Measurements from ENCODE around the gene HEXIM1. TPM values are rescaled to one million over a fixed set of nuclear protein-coding genes. Genes with fewer than 3 reads are reported as not detected.

HEXIM1 gene
- total RNA-seq, 1 experiment from 2014 or later = 29.6 TPM

DNA sequence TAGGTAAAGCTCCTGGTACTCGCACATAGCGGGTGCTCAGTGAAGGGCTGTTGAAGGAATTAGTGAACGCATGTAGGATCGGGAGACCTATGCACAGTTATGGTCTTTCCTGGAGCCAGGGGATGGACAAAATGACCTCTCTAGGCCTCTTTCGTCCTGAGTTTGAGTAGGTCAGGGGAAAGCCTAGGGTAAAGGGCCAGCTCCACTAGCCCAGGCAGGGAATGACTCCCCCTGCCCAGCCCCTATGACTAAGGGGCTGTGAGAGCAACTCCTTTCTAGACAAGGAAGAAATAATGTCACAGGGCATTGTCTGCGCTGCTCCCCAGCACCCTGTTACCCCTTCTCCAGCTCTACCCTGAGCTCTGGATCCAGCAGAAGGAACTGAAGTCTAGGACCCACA, 48.8 kb downstream of the HEXIM1 start:
- POLR2A ChIA-PET = interaction anchor here (1.2 to 2.5 kb wide), 7 partner anchors 24 to 62 kb away, joined by 5 to 61 read pairs (median 11); partner anchors contain the start of genes ACBD4, HEXIM1 and HEXIM2
- TF ChIP-seq, protein P1, sequence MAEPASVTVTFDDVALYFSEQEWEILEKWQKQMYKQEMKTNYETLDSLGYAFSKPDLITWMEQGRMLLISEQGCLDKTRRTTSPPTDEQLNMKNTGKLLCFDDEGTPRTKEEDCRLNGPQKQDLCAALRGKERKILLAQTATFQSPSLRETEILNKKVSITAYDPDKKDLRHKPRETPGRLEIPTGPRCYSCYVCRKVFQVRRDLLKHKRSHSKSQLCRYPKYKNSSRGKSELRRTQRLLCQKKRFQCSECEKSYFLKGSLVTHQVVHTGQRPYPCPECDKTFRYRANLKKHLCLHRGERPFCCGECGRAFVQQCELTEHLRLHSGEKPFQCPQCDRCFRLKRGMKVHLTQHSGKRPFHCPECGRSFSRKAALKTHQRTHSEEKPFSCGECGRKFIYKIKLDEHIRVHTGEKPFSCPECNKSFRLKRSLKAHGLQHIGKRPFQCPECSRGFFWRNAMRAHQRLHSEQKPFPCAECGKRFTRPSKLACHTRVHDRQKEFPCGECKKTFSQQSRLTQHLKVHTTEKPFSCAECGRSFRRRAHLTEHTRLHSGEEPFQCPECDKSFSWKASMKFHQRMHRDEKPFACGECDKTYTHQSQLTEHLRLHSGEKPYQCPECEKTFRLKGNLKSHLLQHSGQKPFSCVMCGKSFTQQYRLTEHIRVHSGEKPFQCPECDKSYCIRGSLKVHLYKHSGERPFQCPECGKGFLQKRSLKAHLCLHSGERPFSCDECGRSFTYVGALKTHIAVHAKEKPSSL (CRISPR knock-in tag; conservative IDR thresholded peaks at IDR 0.05) = no peak
- no peak for TF ChIP-seq ZNF317 (CRISPR knock-in tag; IDR thresholded peaks at IDR 0.05; ENCODE audit: borderline replicate concordance, low read depth)
- TF ChIP-seq, protein P2, sequence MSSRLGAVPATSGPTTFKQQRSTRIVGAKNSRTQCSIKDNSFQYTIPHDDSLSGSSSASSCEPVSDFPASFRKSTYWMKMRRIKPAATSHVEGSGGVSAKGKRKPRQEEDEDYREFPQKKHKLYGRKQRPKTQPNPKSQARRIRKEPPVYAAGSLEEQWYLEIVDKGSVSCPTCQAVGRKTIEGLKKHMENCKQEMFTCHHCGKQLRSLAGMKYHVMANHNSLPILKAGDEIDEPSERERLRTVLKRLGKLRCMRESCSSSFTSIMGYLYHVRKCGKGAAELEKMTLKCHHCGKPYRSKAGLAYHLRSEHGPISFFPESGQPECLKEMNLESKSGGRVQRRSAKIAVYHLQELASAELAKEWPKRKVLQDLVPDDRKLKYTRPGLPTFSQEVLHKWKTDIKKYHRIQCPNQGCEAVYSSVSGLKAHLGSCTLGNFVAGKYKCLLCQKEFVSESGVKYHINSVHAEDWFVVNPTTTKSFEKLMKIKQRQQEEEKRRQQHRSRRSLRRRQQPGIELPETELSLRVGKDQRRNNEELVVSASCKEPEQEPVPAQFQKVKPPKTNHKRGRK (CRISPR knock-in tag; IDR thresholded peaks at IDR 0.05; ENCODE audit: borderline replicate concordance) = no peak
- TF ChIP-seq, protein P3, sequence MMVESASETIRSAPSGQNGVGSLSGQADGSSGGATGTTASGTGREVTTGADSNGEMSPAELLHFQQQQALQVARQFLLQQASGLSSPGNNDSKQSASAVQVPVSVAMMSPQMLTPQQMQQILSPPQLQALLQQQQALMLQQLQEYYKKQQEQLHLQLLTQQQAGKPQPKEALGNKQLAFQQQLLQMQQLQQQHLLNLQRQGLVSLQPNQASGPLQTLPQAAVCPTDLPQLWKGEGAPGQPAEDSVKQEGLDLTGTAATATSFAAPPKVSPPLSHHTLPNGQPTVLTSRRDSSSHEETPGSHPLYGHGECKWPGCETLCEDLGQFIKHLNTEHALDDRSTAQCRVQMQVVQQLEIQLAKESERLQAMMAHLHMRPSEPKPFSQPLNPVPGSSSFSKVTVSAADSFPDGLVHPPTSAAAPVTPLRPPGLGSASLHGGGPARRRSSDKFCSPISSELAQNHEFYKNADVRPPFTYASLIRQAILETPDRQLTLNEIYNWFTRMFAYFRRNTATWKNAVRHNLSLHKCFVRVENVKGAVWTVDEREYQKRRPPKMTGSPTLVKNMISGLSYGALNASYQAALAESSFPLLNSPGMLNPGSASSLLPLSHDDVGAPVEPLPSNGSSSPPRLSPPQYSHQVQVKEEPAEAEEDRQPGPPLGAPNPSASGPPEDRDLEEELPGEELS (CRISPR knock-in tag; IDR thresholded peaks at IDR 0.05) = no peak
- TF ChIP-seq, protein P4, sequence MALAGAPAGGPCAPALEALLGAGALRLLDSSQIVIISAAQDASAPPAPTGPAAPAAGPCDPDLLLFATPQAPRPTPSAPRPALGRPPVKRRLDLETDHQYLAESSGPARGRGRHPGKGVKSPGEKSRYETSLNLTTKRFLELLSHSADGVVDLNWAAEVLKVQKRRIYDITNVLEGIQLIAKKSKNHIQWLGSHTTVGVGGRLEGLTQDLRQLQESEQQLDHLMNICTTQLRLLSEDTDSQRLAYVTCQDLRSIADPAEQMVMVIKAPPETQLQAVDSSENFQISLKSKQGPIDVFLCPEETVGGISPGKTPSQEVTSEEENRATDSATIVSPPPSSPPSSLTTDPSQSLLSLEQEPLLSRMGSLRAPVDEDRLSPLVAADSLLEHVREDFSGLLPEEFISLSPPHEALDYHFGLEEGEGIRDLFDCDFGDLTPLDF (CRISPR knock-in tag; IDR thresholded peaks at IDR 0.05) = no peak
- Mint-ChIP-seq H3K27ac (peak overlapping the region; percentile 78; the same call in 1 of the 2 replicates), H3K9me3 (peaks cover 4% of the 10 kb centered on the region; the same call in 1 of the 2 replicates), H3K27me3 (ENCODE audit: low read depth) (no peaks in the 10 kb centered on the region), H3K4me1 (peaks cover 18% of the 10 kb centered on the region), H3K4me3 (peak overlapping the region; percentile 23; the same call in 1 of the 2 replicates), H3K36me3 (no peaks in the 10 kb centered on the region)
- CTCF ChIA-PET = interaction anchor here (0.6 to 7.2 kb wide), 59 partner anchors 7 to 991 kb away, joined by 3 to 340 read pairs (median 5); partner anchors contain the start of genes ACBD4, C1QL1, FMNL1 and HEXIM1
- no peak for ATAC-seq
- no peak for DNase-seq (ENCODE audit: low spot score)

DNA sequence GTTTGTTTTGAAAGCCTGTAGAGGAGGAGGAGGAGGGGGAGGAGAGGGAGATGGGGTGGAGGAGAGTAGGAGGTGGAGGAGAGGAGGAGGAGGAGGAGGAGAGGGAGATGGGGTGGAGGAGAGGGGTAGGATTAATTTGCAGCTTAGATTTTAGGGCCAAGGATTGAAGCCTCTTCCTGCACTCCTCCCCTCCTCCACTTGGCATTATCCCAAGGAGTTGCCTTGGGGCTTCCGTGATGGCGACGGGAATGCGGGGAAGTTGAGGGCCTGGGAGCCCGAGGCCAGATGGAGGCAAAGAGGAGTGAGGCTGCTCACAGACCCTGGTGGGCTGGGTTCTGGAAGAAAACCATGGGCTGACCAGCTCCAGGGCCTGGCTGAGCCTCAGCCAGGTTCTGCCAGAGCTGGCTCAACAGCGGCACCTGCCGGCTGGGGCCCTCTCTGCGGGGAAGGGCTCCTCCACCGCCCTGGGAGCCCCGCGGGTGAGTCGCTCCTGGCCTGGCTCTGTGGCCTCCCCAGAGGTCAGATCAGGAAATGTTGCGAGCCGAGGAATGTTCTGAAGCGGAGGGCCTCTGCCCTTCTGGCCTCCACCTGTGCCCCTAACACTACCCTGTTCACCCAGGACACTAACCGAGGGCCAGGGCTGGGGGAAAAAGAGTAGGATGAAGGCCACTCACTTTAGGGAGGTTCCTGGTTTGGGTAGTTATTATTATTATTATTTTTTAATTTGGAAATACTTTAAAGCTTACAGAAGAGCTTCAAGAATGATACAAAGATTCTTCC, 49.5 kb downstream of the HEXIM1 start:
- H3K4me3 Mint-ChIP-seq = no peak overlapping the region
- peaks cover 4% of the 10 kb centered on the region; the same call in 1 of the 2 replicates for H3K9me3 Mint-ChIP-seq
- DNase-seq (ENCODE audit: low spot score) (peak; percentile 99), ATAC-seq (peak; percentile 98)
- peaks cover under 1% of the 10 kb centered on the region; the same call in 1 of the 2 replicates for H3K27me3 Mint-ChIP-seq (ENCODE audit: low read depth)
- peaks cover 18% of the 10 kb centered on the region for H3K4me1 Mint-ChIP-seq
- peak overlapping the region; percentile 84 for H3K27ac Mint-ChIP-seq
- ChIA-PET POLR2A (interaction anchor here (0.5 to 2.5 kb wide), 10 partner anchors 25 to 1715 kb away, joined by 3 to 61 read pairs (median 6); partner anchors contain the start of genes ACBD4, HEXIM1 and HEXIM2), CTCF (interaction anchor here (0.6 to 7.2 kb wide), 59 partner anchors 8 to 991 kb away, joined by 3 to 340 read pairs (median 5); partner anchors contain the start of genes ACBD4, C1QL1, FMNL1 and HEXIM1)
- no peaks in the 10 kb centered on the region for H3K36me3 Mint-ChIP-seq
- TF ChIP-seq, protein P5, sequence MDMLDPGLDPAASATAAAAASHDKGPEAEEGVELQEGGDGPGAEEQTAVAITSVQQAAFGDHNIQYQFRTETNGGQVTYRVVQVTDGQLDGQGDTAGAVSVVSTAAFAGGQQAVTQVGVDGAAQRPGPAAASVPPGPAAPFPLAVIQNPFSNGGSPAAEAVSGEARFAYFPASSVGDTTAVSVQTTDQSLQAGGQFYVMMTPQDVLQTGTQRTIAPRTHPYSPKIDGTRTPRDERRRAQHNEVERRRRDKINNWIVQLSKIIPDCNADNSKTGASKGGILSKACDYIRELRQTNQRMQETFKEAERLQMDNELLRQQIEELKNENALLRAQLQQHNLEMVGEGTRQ (CRISPR knock-in tag; IDR thresholded peaks at IDR 0.05) = no peak
- TF ChIP-seq, protein P6, sequence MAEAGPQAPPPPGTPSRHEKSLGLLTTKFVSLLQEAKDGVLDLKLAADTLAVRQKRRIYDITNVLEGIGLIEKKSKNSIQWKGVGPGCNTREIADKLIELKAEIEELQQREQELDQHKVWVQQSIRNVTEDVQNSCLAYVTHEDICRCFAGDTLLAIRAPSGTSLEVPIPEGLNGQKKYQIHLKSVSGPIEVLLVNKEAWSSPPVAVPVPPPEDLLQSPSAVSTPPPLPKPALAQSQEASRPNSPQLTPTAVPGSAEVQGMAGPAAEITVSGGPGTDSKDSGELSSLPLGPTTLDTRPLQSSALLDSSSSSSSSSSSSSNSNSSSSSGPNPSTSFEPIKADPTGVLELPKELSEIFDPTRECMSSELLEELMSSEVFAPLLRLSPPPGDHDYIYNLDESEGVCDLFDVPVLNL (CRISPR knock-in tag; IDR thresholded peaks at IDR 0.05; ENCODE audit: borderline replicate concordance, low read depth) = no peak
- TF ChIP-seq GABPB1 (CRISPR knock-in tag; IDR thresholded peaks at IDR 0.05) = peak; percentile 58; the same call in 1 of the 2 replicates
- peak; percentile 85 for TF ChIP-seq ZNF263 (CRISPR knock-in tag; IDR thresholded peaks at IDR 0.05; ENCODE audit: low read depth)
- TF ChIP-seq, protein P7, sequence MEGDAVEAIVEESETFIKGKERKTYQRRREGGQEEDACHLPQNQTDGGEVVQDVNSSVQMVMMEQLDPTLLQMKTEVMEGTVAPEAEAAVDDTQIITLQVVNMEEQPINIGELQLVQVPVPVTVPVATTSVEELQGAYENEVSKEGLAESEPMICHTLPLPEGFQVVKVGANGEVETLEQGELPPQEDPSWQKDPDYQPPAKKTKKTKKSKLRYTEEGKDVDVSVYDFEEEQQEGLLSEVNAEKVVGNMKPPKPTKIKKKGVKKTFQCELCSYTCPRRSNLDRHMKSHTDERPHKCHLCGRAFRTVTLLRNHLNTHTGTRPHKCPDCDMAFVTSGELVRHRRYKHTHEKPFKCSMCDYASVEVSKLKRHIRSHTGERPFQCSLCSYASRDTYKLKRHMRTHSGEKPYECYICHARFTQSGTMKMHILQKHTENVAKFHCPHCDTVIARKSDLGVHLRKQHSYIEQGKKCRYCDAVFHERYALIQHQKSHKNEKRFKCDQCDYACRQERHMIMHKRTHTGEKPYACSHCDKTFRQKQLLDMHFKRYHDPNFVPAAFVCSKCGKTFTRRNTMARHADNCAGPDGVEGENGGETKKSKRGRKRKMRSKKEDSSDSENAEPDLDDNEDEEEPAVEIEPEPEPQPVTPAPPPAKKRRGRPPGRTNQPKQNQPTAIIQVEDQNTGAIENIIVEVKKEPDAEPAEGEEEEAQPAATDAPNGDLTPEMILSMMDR (IDR thresholded peaks at IDR 0.05) = peak; percentile 94
- TF ChIP-seq ZNF423 (CRISPR knock-in tag; IDR thresholded peaks at IDR 0.05) = peak; percentile 32; the same call in 1 of the 2 replicates
- 0 out of 2 replicates have a peak, but pooled peaks have one; percentile 22 for TF ChIP-seq SP1 (CRISPR knock-in tag; conservative IDR thresholded peaks at IDR 0.05)
- TF ChIP-seq ETV6 (CRISPR knock-in tag; IDR thresholded peaks at IDR 0.05) = peak; percentile 75; the same call in 1 of the 2 replicates
- 0 out of 2 replicates have a peak, but pooled peaks have one; percentile 29 for TF ChIP-seq FOXK1 (CRISPR knock-in tag; IDR thresholded peaks at IDR 0.05)
- TF ChIP-seq, protein P8, sequence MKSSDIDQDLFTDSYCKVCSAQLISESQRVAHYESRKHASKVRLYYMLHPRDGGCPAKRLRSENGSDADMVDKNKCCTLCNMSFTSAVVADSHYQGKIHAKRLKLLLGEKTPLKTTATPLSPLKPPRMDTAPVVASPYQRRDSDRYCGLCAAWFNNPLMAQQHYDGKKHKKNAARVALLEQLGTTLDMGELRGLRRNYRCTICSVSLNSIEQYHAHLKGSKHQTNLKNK (CRISPR knock-in tag; IDR thresholded peaks at IDR 0.05) = no peak
- TF ChIP-seq, protein P9, sequence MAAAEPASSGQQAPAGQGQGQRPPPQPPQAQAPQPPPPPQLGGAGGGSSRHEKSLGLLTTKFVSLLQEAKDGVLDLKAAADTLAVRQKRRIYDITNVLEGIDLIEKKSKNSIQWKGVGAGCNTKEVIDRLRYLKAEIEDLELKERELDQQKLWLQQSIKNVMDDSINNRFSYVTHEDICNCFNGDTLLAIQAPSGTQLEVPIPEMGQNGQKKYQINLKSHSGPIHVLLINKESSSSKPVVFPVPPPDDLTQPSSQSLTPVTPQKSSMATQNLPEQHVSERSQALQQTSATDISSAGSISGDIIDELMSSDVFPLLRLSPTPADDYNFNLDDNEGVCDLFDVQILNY (CRISPR knock-in tag; IDR thresholded peaks at IDR 0.05) = peak; percentile 60; the same call in 1 of the 2 replicates
- 0 out of 2 replicates have a peak, but pooled peaks have one; percentile 57 for TF ChIP-seq ZNF416 (CRISPR knock-in tag; IDR thresholded peaks at IDR 0.05)
